ENCODE results near the gene VIM. TPM values are rescaled to one million over a fixed set of nuclear protein-coding genes. Genes with fewer than 3 reads are reported as not detected.

Gene VIM
- total RNA-seq, 1 donor from 2014 or later = 6,235 TPM

GRCh38 chr10:17201794-17202116 lies 26.3 kb upstream of the VIM start:
- peaks cover 51% of the 10 kb centered on the region for H3K4me1 Mint-ChIP-seq (ENCODE audit: unreplicated experiment)
- TF ChIP-seq CTCF (IDR thresholded peaks at IDR 0.05; ENCODE audit: unreplicated experiment) = no peak
- peak overlapping the region; percentile 95 for H3K27ac Mint-ChIP-seq (ENCODE audit: unreplicated experiment)
- H3K9me3 Mint-ChIP-seq (ENCODE audit: unreplicated experiment) = no peaks in the 10 kb centered on the region
- peak overlapping the region; percentile 95 for H3K4me3 Mint-ChIP-seq (ENCODE audit: unreplicated experiment)
- DNase-seq (ENCODE audit: low spot score) = no peak
- peaks cover 7% of the 10 kb centered on the region for H3K27me3 Mint-ChIP-seq (ENCODE audit: unreplicated experiment)
- no peaks in the 10 kb centered on the region for H3K36me3 Mint-ChIP-seq (ENCODE audit: low read depth, unreplicated experiment)

DNA sequence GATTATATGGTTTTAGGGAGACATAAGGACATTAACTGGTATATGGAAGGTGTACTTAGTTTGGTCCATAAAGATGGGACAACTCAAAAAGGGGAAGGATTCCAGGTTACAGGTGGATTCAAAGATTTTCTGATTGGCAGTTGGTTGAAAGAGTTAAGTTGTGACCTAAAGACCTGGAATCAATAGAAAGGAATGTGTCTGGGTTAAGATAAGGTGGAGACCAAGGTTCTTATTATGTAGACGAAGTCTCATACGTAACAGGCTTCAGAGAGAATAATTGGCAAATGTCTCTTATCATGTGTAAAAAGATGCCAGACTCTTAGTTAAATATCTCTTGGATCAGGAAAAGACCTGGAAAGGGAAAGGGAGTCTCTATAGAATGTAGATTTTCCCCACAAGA lies 25.5 kb upstream of the VIM start:
- H3K27me3 Mint-ChIP-seq (ENCODE audit: unreplicated experiment) = peaks cover 7% of the 10 kb centered on the region
- peak overlapping the region; percentile 95 for H3K27ac Mint-ChIP-seq (ENCODE audit: unreplicated experiment)
- H3K4me1 Mint-ChIP-seq (ENCODE audit: unreplicated experiment) = peaks cover 47% of the 10 kb centered on the region
- H3K4me3 Mint-ChIP-seq (ENCODE audit: unreplicated experiment) = peak overlapping the region; percentile 24
- DNase-seq (ENCODE audit: low spot score) = no peak
- no peaks in the 10 kb centered on the region for H3K36me3 Mint-ChIP-seq (ENCODE audit: low read depth, unreplicated experiment)
- TF ChIP-seq CTCF (IDR thresholded peaks at IDR 0.05; ENCODE audit: unreplicated experiment) = no peak
- no peaks in the 10 kb centered on the region for H3K9me3 Mint-ChIP-seq (ENCODE audit: unreplicated experiment)

DNA sequence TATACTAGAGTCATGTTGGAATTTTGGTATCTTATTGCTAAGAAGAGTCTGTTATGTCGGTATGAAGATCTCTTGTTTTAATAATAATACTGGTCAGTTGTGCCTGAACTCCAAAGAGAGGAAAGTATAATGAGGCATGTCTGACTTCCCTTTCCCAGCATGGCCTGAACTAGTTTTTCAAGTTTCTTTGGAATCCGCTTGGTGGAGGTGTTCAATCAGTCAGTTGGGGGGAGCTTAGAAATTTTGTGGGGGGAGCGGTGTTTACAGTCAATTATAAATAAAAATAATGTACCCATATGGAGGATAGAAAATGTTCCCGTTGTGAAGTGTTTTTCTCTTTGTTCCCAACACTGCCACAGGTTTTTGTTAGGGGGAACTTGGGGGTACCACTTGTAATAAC lies 25.0 kb upstream of the VIM start:
- Mint-ChIP-seq H3K4me3 (ENCODE audit: unreplicated experiment) (no peak overlapping the region), H3K9me3 (ENCODE audit: unreplicated experiment) (no peaks in the 10 kb centered on the region), H3K36me3 (ENCODE audit: low read depth, unreplicated experiment) (no peaks in the 10 kb centered on the region), H3K4me1 (ENCODE audit: unreplicated experiment) (peaks cover 47% of the 10 kb centered on the region), H3K27me3 (ENCODE audit: unreplicated experiment) (peaks cover 5% of the 10 kb centered on the region), H3K27ac (ENCODE audit: unreplicated experiment) (peak overlapping the region; percentile 95)
- no peak for TF ChIP-seq CTCF (IDR thresholded peaks at IDR 0.05; ENCODE audit: unreplicated experiment)
- no peak for DNase-seq (ENCODE audit: low spot score)

GRCh38 chr10:17203416-17203815 lies 24.6 kb upstream of the VIM start:
- DNase-seq (ENCODE audit: low spot score) = no peak
- TF ChIP-seq CTCF (IDR thresholded peaks at IDR 0.05; ENCODE audit: unreplicated experiment) = no peak
- Mint-ChIP-seq H3K4me3 (ENCODE audit: unreplicated experiment) (no peak overlapping the region), H3K27me3 (ENCODE audit: unreplicated experiment) (peaks cover 5% of the 10 kb centered on the region), H3K4me1 (ENCODE audit: unreplicated experiment) (peaks cover 47% of the 10 kb centered on the region), H3K36me3 (ENCODE audit: low read depth, unreplicated experiment) (no peaks in the 10 kb centered on the region), H3K27ac (ENCODE audit: unreplicated experiment) (no peak overlapping the region), H3K9me3 (ENCODE audit: unreplicated experiment) (no peaks in the 10 kb centered on the region)

DNA sequence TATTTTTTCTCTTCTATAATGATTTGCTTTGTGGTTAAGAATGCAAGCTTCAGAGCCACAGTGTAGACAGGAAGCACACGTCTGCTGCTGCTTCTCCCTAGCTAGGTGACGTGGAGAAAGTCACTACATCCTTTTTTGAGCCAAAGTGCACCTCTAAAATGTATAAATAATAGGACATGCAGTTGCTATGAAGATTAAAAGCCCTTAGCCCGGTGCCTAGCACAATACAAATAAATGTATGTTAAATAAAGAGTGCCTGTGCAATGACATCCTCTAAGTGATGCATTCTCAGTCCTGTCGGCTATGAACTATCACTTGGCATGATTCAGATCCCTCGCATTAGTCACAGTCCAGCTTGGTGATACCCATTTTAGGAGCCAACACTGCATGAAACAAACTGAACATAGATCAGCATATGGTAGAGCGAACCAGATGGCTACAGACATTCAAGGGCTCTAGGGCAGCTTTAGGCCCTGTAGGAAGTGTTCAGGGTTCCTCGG lies 21.8 kb upstream of the VIM start:
- Mint-ChIP-seq H3K4me1 (ENCODE audit: unreplicated experiment) (peaks cover 31% of the 10 kb centered on the region), H3K9me3 (ENCODE audit: unreplicated experiment) (no peaks in the 10 kb centered on the region), H3K4me3 (ENCODE audit: unreplicated experiment) (no peak overlapping the region), H3K27ac (ENCODE audit: unreplicated experiment) (peak overlapping the region; percentile 6), H3K27me3 (ENCODE audit: unreplicated experiment) (peaks cover 5% of the 10 kb centered on the region), H3K36me3 (ENCODE audit: low read depth, unreplicated experiment) (no peaks in the 10 kb centered on the region)
- no peak for TF ChIP-seq CTCF (IDR thresholded peaks at IDR 0.05; ENCODE audit: unreplicated experiment)
- DNase-seq (ENCODE audit: low spot score) = no peak
